Thoracic aorta (tissue), 2 donors: ENCODE results near the gene STH. TPM values are rescaled to one million over a fixed set of nuclear protein-coding genes. Genes with fewer than 3 reads are reported as not detected.

ENCODE experiments used
- ATAC-seq: fragments of 150-250 bp; one replicate; pipeline ENCODE4 v1.8.0; 2017; ENCODE audit warnings: low read depth; ENCODE audit not compliant: insufficient number of reproducible peaks, low FRiP score
- DNase-seq: peaks from one replicate; pipeline ENCODE4 v3.0.0-alpha.2; 2020; ENCODE audit warnings: low spot score
- H3K27ac ChIP-seq, 2 donors: fragments of 200-600 bp; sonication (generic); 1 replicate in 1 of 2; 2 replicates in 1 of 2; pipeline ENCODE4 v1.5.1; 2016; ENCODE audit warnings: mild to moderate bottlenecking in 2 of 2, moderate library complexity in 2 of 2
- H3K27me3 ChIP-seq: fragments of 200-600 bp; sonication (generic); replicated peaks from 2 replicates; pipeline ENCODE4 v1.6.0; 2016; ENCODE audit warnings: mild to moderate bottlenecking; ENCODE audit not compliant: insufficient read depth
- H3K36me3 ChIP-seq: fragments of 200-600 bp; sonication (generic); one replicate; pipeline ENCODE4 v1.5.1; 2016
- H3K4me1 ChIP-seq, 2 donors: fragments of 200-600 bp; sonication (generic); 1 replicate in 1 of 2; 2 replicates in 1 of 2; pipeline versions ENCODE4 v1.5.1 to v1.6.0; 2016; ENCODE audit warnings: low read depth in 2 of 2, mild to moderate bottlenecking in 1 of 2; ENCODE audit not compliant: control insufficient read depth in 1 of 2
- H3K4me3 ChIP-seq: fragments of 200-600 bp; sonication (generic); 2 replicates; pipeline ENCODE4 v1.5.1; 2016; ENCODE audit warnings: mild to moderate bottlenecking
- H3K9me3 ChIP-seq: fragments of 200-600 bp; sonication (generic); 2 replicates; pipeline ENCODE4 v1.5.1; 2016
- CTCF ChIP-seq: fragments of 200-600 bp; sonication (generic); IDR thresholded peaks from one replicate; pipeline ENCODE4 v1.5.1; 2019; ENCODE audit warnings: antibody characterized with exemption
- total RNA-seq, 2 donors: library from RNA; depleted of rRNA; stranded (reverse); fragments of >200 nt; gene quantifications; one replicate each; pipeline versions ENCODE4 v1.1.0 to v1.2.3, GENCODE V29; 2016

Gene STH
- total RNA-seq, 2 donors from 2014 or later = not detected

- Histone ChIP-seq H3K4me3 (no peak overlapping the region), H3K27me3 (no peaks in the 10 kb centered on the region), H3K4me1 (no peaks in the 10 kb centered on the region), H3K36me3 (no peaks in the 10 kb centered on the region), H3K27ac (no peak overlapping the region), H3K9me3 (no peaks in the 10 kb centered on the region)
- no peak for ATAC-seq
- TF ChIP-seq CTCF = no peak
- no peak for DNase-seq
Observed at GRCh38 chr17:45984368-45984767, 14.7 kb upstream of the STH start.

- ATAC-seq (no peak), DNase-seq (no peak)
- TF ChIP-seq CTCF = no peak
- Histone ChIP-seq H3K9me3 (no peaks in the 10 kb centered on the region), H3K4me1 (no peaks in the 10 kb centered on the region), H3K36me3 (no peaks in the 10 kb centered on the region), H3K27me3 (no peaks in the 10 kb centered on the region), H3K4me3 (no peak overlapping the region), H3K27ac (no peak overlapping the region)
Observed at GRCh38 chr17:45985447-45985846, 13.6 kb upstream of the STH start.

- H3K27me3 ChIP-seq = no peaks in the 10 kb centered on the region
- no peaks in the 10 kb centered on the region for H3K4me1 ChIP-seq
- TF ChIP-seq CTCF = no peak
- no peak for ATAC-seq
- H3K4me3 ChIP-seq = no peak overlapping the region
- no peaks in the 10 kb centered on the region for H3K36me3 ChIP-seq
- no peak overlapping the region for H3K27ac ChIP-seq
- DNase-seq = no peak
- no peaks in the 10 kb centered on the region for H3K9me3 ChIP-seq
Observed at GRCh38 chr17:45986056-45986455, 13.0 kb upstream of the STH start.

GRCh38 chr17:45987706-45988105 lies 11.3 kb upstream of the STH start:
- Histone ChIP-seq H3K4me1 (no peaks in the 10 kb centered on the region), H3K27me3 (no peaks in the 10 kb centered on the region), H3K36me3 (no peaks in the 10 kb centered on the region), H3K27ac (no peak overlapping the region), H3K9me3 (no peaks in the 10 kb centered on the region), H3K4me3 (no peak overlapping the region)
- TF ChIP-seq CTCF = no peak
- no peak for DNase-seq
- no peak for ATAC-seq

GRCh38 chr17:45989759-45990158 lies 9.3 kb upstream of the STH start:
- Histone ChIP-seq H3K4me1 (no peaks in the 10 kb centered on the region), H3K4me3 (no peak overlapping the region)
- DNase-seq = no peak

More at GRCh38 chr17:45989759-45990158, 9.3 kb upstream of the STH start:
- no peak for TF ChIP-seq CTCF
- Histone ChIP-seq H3K9me3 (no peaks in the 10 kb centered on the region), H3K27me3 (no peaks in the 10 kb centered on the region), H3K36me3 (no peaks in the 10 kb centered on the region), H3K27ac (no peak overlapping the region)
- ATAC-seq = no peak
